ENCODE measurements around the gene RNU4-1.

Gene RNU4-1

DNA sequence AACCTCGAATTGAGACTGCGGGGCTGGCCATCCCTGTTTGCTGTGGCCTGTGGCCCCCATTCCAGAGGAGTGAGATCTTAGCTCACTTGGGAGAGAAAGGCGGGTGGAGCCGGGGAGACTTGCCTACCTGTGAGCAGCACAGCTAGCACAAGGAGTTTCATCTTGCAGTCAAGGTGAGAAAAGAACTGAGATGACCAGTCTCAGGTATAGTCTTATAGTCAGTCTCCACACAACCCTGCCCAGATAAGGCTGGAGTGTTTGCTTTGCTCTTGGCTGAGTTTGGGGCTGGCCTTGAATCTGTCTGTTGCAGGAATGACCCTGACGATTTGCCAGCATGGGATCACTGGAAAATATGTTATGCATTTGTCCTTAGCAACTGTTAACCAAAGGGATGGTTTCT lies 34.6 kb upstream of the RNU4-1 start, which contains the start of gene PLA2G1B:
TSS of gene PLA2G1B (minus strand) at position 187 of the 400 bp plus-strand sequence. CDS start at position 161, 26 bp downstream.
- H3K36me3 ChIP-seq (ENCODE audit: control insufficient read depth, insufficient read depth, low read length): no peaks in the 10 kb centered on the region
- no peaks in the 10 kb centered on the region for H3K9me3 ChIP-seq (ENCODE audit: control insufficient read depth, low read length)
- no peak within 1 kb of the TSS for H3K4me3 ChIP-seq (ENCODE audit: extremely low read depth, insufficient read depth, low read length, poor library complexity, severe bottlenecking)
- WGBS, 2 experiments (ENCODE audit: insufficient coverage in 2 of 2): 71 to 83% methylated on average over 3 to 4 of the region's 5 CpGs
- H3K4me1 ChIP-seq (ENCODE audit: control insufficient read depth, insufficient read depth, low read length, poor library complexity, severe bottlenecking): peaks cover 6% of the 10 kb centered on the region
- no peak within 1 kb of the TSS for H3K27ac ChIP-seq (ENCODE audit: low read depth, low read length, severe bottlenecking)

DNA sequence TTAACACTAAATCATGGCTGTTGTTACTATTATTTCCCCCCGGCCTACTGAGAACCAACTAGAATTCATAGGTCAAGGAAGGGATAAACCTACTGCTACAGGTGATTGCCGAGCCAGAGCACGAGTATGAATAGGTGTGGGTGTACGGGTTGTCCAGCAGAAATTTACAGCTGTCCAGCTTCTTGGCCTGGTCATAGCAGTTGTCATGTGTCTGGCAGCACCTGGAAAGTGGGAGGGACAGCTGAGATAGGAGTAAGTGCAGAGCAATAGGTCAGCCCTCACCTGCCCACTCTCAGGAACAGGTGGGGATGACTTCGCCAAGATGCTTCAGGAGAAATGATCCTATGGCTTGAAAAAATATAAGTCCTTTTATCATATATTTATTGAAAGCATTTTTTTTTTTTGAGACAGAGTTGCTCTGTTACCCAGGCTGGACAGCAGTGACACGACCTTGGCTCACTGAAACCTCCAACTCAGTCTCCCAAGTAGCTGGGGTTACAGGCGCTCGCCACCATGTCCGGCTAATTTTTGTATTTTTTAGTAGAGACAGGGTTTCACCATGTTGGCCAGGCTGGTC lies 31.9 kb upstream of the RNU4-1 start:
- Histone ChIP-seq H3K27ac (ENCODE audit: low read depth, low read length, severe bottlenecking) (no peak overlapping the region), H3K9me3 (ENCODE audit: control insufficient read depth, low read length) (no peaks in the 10 kb centered on the region), H3K4me1 (ENCODE audit: control insufficient read depth, insufficient read depth, low read length, poor library complexity, severe bottlenecking) (peaks cover 6% of the 10 kb centered on the region), H3K4me3 (ENCODE audit: extremely low read depth, insufficient read depth, low read length, poor library complexity, severe bottlenecking) (no peak overlapping the region), H3K36me3 (ENCODE audit: control insufficient read depth, insufficient read depth, low read length) (no peaks in the 10 kb centered on the region)
- 78 to 80% methylated on average over 4 of the region's 9 CpGs for WGBS, 2 experiments (ENCODE audit: insufficient coverage in 2 of 2)

GRCh38 chr12:120323772-120324171 lies 30.7 kb upstream of the RNU4-1 start:
- H3K36me3 ChIP-seq (ENCODE audit: control insufficient read depth, insufficient read depth, low read length): no peaks in the 10 kb centered on the region
- peaks cover 6% of the 10 kb centered on the region for H3K4me1 ChIP-seq (ENCODE audit: control insufficient read depth, insufficient read depth, low read length, poor library complexity, severe bottlenecking)
- H3K4me3 ChIP-seq (ENCODE audit: extremely low read depth, insufficient read depth, low read length, poor library complexity, severe bottlenecking): no peak overlapping the region
- H3K9me3 ChIP-seq (ENCODE audit: control insufficient read depth, low read length): no peaks in the 10 kb centered on the region
- WGBS, 2 experiments (ENCODE audit: insufficient coverage in 2 of 2): 83 to 85% methylated on average over 2 of the region's 2 CpGs
- no peak overlapping the region for H3K27ac ChIP-seq (ENCODE audit: low read depth, low read length, severe bottlenecking)

DNA sequence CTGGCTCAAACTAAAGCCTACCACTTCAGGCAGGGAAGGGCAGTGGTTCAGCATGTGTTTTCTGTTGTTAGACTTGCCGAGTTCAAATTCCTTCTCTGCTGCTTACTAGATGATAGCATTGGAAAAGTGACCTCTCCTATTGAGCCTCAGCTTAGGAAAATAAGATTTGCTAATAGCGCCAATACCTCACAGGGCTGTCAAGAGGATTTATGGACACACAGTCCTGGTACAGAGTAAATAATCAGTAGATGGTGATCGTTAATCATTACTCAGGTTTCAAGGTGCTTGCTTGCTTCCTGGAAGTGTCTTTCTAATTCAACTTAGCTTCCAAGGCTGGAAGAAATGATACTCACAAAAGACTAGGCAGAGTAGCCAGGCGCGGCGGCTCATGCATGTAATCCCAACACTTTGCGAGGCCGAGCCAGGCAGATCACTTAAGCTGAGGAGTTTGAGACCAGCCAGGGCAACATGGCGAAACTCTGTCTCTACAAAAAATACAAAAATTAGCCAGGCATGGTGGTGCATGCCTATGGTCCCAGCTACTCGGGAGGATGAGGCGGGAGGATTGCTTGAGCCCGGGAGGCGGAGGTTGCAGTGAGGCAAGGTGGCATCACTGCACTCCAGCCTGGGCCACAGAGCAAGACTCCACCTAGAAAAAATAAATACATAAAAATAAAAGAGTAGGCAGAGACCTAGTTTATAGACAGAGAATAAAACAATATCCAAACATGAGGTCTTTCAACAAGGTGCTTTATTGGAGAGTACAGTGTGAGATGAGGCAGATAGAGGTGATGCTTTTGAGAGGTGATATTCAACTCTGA lies 28.6 kb upstream of the RNU4-1 start:
- Histone ChIP-seq H3K9me3 (ENCODE audit: control insufficient read depth, low read length) (no peaks in the 10 kb centered on the region), H3K27ac (ENCODE audit: low read depth, low read length, severe bottlenecking) (no peak overlapping the region), H3K36me3 (ENCODE audit: control insufficient read depth, insufficient read depth, low read length) (no peaks in the 10 kb centered on the region), H3K4me3 (ENCODE audit: extremely low read depth, insufficient read depth, low read length, poor library complexity, severe bottlenecking) (no peak overlapping the region), H3K4me1 (ENCODE audit: control insufficient read depth, insufficient read depth, low read length, poor library complexity, severe bottlenecking) (peaks cover 6% of the 10 kb centered on the region)
- 84 to 86% methylated on average over 8 to 10 of the region's 13 CpGs for WGBS, 2 experiments (ENCODE audit: insufficient coverage in 2 of 2)

DNA sequence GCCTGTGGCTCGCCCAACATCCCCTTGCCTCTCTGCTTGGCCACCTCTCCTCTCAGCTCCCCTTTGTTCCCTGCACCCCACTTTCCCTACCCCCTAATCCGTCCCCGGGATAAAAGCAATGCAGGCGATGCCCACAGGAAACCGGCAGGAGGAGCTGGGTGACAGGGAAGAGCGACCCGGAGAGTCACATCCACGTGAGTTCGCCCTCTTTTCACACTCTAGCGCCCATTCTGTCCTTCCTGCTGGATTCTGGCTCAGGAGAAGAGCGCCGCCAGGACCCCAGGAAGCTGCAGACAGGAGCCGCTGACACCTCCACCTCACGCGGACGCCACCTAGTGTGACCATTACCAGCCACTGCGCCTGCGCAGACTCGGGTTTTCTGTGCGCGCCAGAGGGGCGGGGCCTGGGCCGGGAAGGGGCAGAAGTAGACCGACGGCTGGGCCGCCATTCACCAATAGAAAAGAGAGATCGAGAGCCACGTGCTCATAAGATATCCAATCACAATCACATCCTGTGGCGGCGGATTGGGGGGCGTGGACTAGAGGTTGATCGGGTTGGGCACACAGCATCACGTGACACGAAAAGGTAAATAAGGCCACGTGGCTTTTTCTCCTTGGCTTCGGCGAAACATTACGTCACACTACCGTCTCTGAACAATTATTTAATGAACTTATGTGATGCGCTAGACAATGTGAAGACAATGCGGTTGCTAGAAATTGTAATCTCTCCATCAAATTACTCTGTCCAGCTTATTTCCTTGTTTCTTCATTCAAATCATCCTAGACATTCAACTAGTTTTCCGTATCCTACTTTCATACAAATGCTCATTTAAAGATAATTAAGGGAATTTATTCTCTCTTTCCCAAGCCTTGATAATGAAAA lies 24.4 kb upstream of the RNU4-1 start:
- H3K4me3 ChIP-seq (ENCODE audit: extremely low read depth, insufficient read depth, low read length, poor library complexity, severe bottlenecking): peak overlapping the region; percentile 46
- peak overlapping the region; percentile 68 for H3K27ac ChIP-seq (ENCODE audit: low read depth, low read length, severe bottlenecking)
- H3K4me1 ChIP-seq (ENCODE audit: control insufficient read depth, insufficient read depth, low read length, poor library complexity, severe bottlenecking): peaks cover 3% of the 10 kb centered on the region
- 4 to 8% methylated on average over 21 to 25 of the region's 42 CpGs for WGBS, 2 experiments (ENCODE audit: insufficient coverage in 2 of 2)
- H3K36me3 ChIP-seq (ENCODE audit: control insufficient read depth, insufficient read depth, low read length): no peaks in the 10 kb centered on the region
- no peaks in the 10 kb centered on the region for H3K9me3 ChIP-seq (ENCODE audit: control insufficient read depth, low read length)

DNA sequence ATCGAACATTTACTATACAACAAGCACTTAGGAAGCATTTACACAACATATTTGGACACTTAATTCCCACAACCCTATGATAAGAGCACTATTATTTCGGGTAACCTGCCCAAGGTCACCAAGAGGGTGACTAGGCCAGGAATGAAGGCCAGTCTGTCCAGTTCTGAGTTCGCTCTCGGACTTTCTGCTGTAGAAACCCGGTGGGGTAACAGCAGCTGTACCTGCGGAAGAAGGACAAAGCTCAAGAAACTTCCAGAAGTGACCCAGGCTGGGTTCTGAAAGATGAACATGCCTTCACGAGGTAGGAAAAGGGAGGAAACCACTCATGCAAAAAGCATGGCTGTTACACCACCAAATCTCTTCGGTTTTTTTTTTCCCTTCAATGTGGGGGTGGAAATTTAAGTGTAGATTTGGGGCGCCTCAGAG lies 23.8 kb upstream of the RNU4-1 start:
- Histone ChIP-seq H3K4me1 (ENCODE audit: control insufficient read depth, insufficient read depth, low read length, poor library complexity, severe bottlenecking) (peaks cover 3% of the 10 kb centered on the region), H3K27ac (ENCODE audit: low read depth, low read length, severe bottlenecking) (peak overlapping the region; percentile 68), H3K9me3 (ENCODE audit: control insufficient read depth, low read length) (no peaks in the 10 kb centered on the region), H3K36me3 (ENCODE audit: control insufficient read depth, insufficient read depth, low read length) (no peaks in the 10 kb centered on the region), H3K4me3 (ENCODE audit: extremely low read depth, insufficient read depth, low read length, poor library complexity, severe bottlenecking) (peak overlapping the region; percentile 46)
- 79 to 89% methylated on average over 6 to 7 of the region's 9 CpGs for WGBS, 2 experiments (ENCODE audit: insufficient coverage in 2 of 2)

DNA sequence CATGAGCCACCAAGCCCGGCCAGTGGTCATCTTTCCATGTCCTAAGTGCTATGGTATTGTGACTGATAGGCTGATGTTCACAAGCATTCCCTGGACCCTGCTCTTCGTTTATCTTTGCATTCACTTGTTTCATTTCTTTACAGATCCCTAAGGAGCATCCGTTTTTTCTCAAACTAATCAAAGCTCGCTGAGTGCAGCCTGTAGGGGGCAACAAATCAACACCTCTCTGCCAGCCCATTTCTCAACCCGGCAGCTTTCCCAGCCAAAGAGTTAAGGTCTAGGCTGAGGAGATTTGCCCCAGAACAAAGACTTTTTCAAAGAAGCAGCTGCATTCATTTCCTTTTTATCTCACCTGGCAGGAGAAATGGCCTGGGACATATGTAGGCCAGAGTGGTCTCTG lies 21.2 kb upstream of the RNU4-1 start:
- no peaks in the 10 kb centered on the region for H3K9me3 ChIP-seq (ENCODE audit: control insufficient read depth, low read length)
- H3K36me3 ChIP-seq (ENCODE audit: control insufficient read depth, insufficient read depth, low read length): no peaks in the 10 kb centered on the region
- no peak overlapping the region for H3K4me3 ChIP-seq (ENCODE audit: extremely low read depth, insufficient read depth, low read length, poor library complexity, severe bottlenecking)
- peaks cover 3% of the 10 kb centered on the region for H3K4me1 ChIP-seq (ENCODE audit: control insufficient read depth, insufficient read depth, low read length, poor library complexity, severe bottlenecking)
- WGBS, 2 experiments (ENCODE audit: insufficient coverage in 2 of 2): 31 to 55% methylated on average over 4 to 5 of the region's 5 CpGs
- no peak overlapping the region for H3K27ac ChIP-seq (ENCODE audit: low read depth, low read length, severe bottlenecking)

- Histone ChIP-seq H3K4me1 (ENCODE audit: control insufficient read depth, insufficient read depth, low read length, poor library complexity, severe bottlenecking) (no peaks in the 10 kb centered on the region), H3K27ac (ENCODE audit: low read depth, low read length, severe bottlenecking) (peak within 1 kb of the TSS; percentile 57), H3K4me3 (ENCODE audit: extremely low read depth, insufficient read depth, low read length, poor library complexity, severe bottlenecking) (peak within 1 kb of the TSS; percentile 66), H3K36me3 (ENCODE audit: control insufficient read depth, insufficient read depth, low read length) (no peaks in the 10 kb centered on the region), H3K9me3 (ENCODE audit: control insufficient read depth, low read length) (no peaks in the 10 kb centered on the region)
- WGBS, 2 experiments (ENCODE audit: insufficient coverage in 2 of 2): 0 to 11% methylated on average over 13 to 21 of the region's 31 CpGs
Observed at GRCh38 chr12:120301962-120302815, 9.2 kb upstream of the RNU4-1 start, which contains the start of gene SIRT4. SIRT4 (plus strand) TSS chr12:120302321; CDS start chr12:120303562, 1,241 bp downstream.

- H3K27ac ChIP-seq (ENCODE audit: low read depth, low read length, severe bottlenecking): peak overlapping the region; percentile 100
- peaks cover 7% of the 10 kb centered on the region for H3K4me1 ChIP-seq (ENCODE audit: control insufficient read depth, insufficient read depth, low read length, poor library complexity, severe bottlenecking)
- no peaks in the 10 kb centered on the region for H3K9me3 ChIP-seq (ENCODE audit: control insufficient read depth, low read length)
- H3K4me3 ChIP-seq (ENCODE audit: extremely low read depth, insufficient read depth, low read length, poor library complexity, severe bottlenecking): peak overlapping the region; percentile 41
- WGBS, 2 experiments (ENCODE audit: insufficient coverage in 2 of 2): 0% methylated on average over 9 to 16 of the region's 17 CpGs
- H3K36me3 ChIP-seq (ENCODE audit: control insufficient read depth, insufficient read depth, low read length): no peaks in the 10 kb centered on the region
Observed at GRCh38 chr12:120292411-120292660, 701 bp downstream of the RNU4-1 start.

Data from mesodermal cell (in vitro differentiated cells).